Endodermal cell (in vitro differentiated cells): ENCODE data around the gene PPFIA4. TPM values are rescaled to one million over a fixed set of nuclear protein-coding genes. Genes with fewer than 3 reads are reported as not detected.
A peak's percentile ranks its signal among the peaks of the same experiment; 100 is the strongest.

Experiments used
- DNase-seq: peaks from one replicate; pipeline ENCODE4 v3.0.0-alpha.2; 2017
- H3K27ac ChIP-seq: 2 replicates; pipeline ENCODE4 v1.5.1; 2013; ENCODE audit warnings: mild to moderate bottlenecking, low read depth, low read length, moderate library complexity
- H3K27me3 ChIP-seq: 2 replicates; pipeline ENCODE4 v1.6.1; 2013; ENCODE audit warnings: mild to moderate bottlenecking, low read length, moderate library complexity; ENCODE audit not compliant: insufficient read depth, control insufficient read depth, poor library complexity, severe bottlenecking
- H3K36me3 ChIP-seq: 2 replicates; pipeline ENCODE4 v1.7.0; 2013; ENCODE audit warnings: mild to moderate bottlenecking, low read length, moderate library complexity; ENCODE audit not compliant: control insufficient read depth, insufficient read depth
- H3K4me1 ChIP-seq: one replicate; pipeline ENCODE4 v1.7.0; 2013; ENCODE audit warnings: low read length; ENCODE audit not compliant: control insufficient read depth, insufficient read depth
- H3K4me3 ChIP-seq: 2 replicates; pipeline ENCODE4 v1.5.1; 2013; ENCODE audit warnings: mild to moderate bottlenecking, low read length, moderate library complexity
- H3K9ac ChIP-seq: 2 replicates; pipeline ENCODE4 v1.6.1; 2013; ENCODE audit warnings: mild to moderate bottlenecking, low read length, moderate library complexity; ENCODE audit not compliant: poor library complexity, severe bottlenecking; ENCODE audit errors: extremely low read depth
- H3K9me3 ChIP-seq: 2 replicates; pipeline ENCODE4 v1.6.1; 2013; ENCODE audit warnings: mild to moderate bottlenecking, low read length, moderate library complexity; ENCODE audit not compliant: control insufficient read depth
- H3K27ac Mint-ChIP-seq: 2 replicates; pipeline ENCODE4 v1.8.0; 2020; ENCODE audit warnings: mixed read lengths
- H3K27me3 Mint-ChIP-seq: 2 replicates; pipeline ENCODE4 v1.8.0; 2021; ENCODE audit warnings: mild to moderate bottlenecking, mixed read lengths; ENCODE audit not compliant: insufficient read depth
- H3K36me3 Mint-ChIP-seq: 2 replicates; pipeline ENCODE4 v1.8.0; 2020; ENCODE audit warnings: low read depth, mixed read lengths
- H3K4me1 Mint-ChIP-seq: 2 replicates; pipeline ENCODE4 v1.8.0; 2020; ENCODE audit warnings: mixed read lengths
- H3K4me3 Mint-ChIP-seq: 2 replicates; pipeline ENCODE4 v1.8.0; 2020; ENCODE audit warnings: mild to moderate bottlenecking, moderate library complexity, mixed read lengths
- H3K9me3 Mint-ChIP-seq: 2 replicates; pipeline ENCODE4 v1.8.0; 2020; ENCODE audit warnings: mild to moderate bottlenecking, mixed read lengths
- CTCF ChIP-seq: fragments of 200-600 bp; sonication (generic); conservative IDR thresholded peaks from 2 replicates; pipeline ENCODE4 v1.5.0; 2021; ENCODE audit warnings: antibody characterized with exemption, mild to moderate bottlenecking
- WGBS, 2 experiments: methylation state at CpG; one replicate each; pipeline versions ENCODE4 v1.1.5 to v1.1.7; 2013; ENCODE audit warnings: missing lambda C conversion rate in 2 of 2, mixed read lengths in 1 of 2; ENCODE audit not compliant: insufficient coverage in 1 of 2, insufficient read length in 1 of 2; 5-methylcytosine and 5-hydroxymethylcytosine counted together
- total RNA-seq, 2 donors: library from RNA; stranded (reverse); fragmentation: NEBNext Ultra II Directional in 1 of 2; extraction: Animal tissue kit (Norgen Biotek cat#: 25700) in 1 of 2; gene quantifications; 2 replicates in 1 of 2; 3 replicates in 1 of 2; pipeline ENCODE4 v1.2.1, GENCODE V29; 2021

PPFIA4 gene
- total RNA-seq, 2 donors from 2014 or later: 8.4 to 12.1 TPM

- Mint-ChIP-seq H3K4me1 (peaks cover under 1% of the 10 kb centered on the region), H3K27me3 (peaks cover 15% of the 10 kb centered on the region), H3K36me3 (no peaks in the 10 kb centered on the region), H3K27ac (no peak overlapping the region), H3K9me3 (no peaks in the 10 kb centered on the region), H3K4me3 (no peak overlapping the region)
- no peak for TF ChIP-seq CTCF
- Histone ChIP-seq H3K9ac (no peak overlapping the region), H3K36me3 (no peaks in the 10 kb centered on the region), H3K9me3 (no peaks in the 10 kb centered on the region), H3K27me3 (peaks cover 25% of the 10 kb centered on the region), H3K4me3 (no peak overlapping the region), H3K27ac (no peak overlapping the region), H3K4me1 (no peaks in the 10 kb centered on the region)
- DNase-seq: no peak
- 92 to 100% methylated on average over 2 to 3 of the region's 3 CpGs for WGBS, 2 experiments
Measured at GRCh38 chr1:202994756-202995155, 31.5 kb upstream of the PPFIA4 start.

- peaks cover 9% of the 10 kb centered on the region for H3K4me1 Mint-ChIP-seq
- no peaks in the 10 kb centered on the region for H3K9me3 ChIP-seq
- peaks cover 3% of the 10 kb centered on the region for H3K9me3 Mint-ChIP-seq
- H3K36me3 ChIP-seq: no peaks in the 10 kb centered on the region
- H3K4me1 ChIP-seq: no peaks in the 10 kb centered on the region
- H3K27ac Mint-ChIP-seq: no peak overlapping the region
- H3K4me3 ChIP-seq: no peak overlapping the region
- DNase-seq: peak; percentile 78
- H3K9ac ChIP-seq: no peak overlapping the region
- peaks cover 13% of the 10 kb centered on the region for H3K27me3 Mint-ChIP-seq
- peaks cover 25% of the 10 kb centered on the region for H3K27me3 ChIP-seq
- 73 to 78% methylated on average over 14 of the region's 14 CpGs for WGBS, 2 experiments
- no peaks in the 10 kb centered on the region for H3K36me3 Mint-ChIP-seq
- no peak overlapping the region for H3K4me3 Mint-ChIP-seq
- no peak overlapping the region for H3K27ac ChIP-seq
- TF ChIP-seq CTCF: peak; percentile 91
Measured at GRCh38 chr1:202998836-202999750, 27.2 kb upstream of the PPFIA4 start.

GRCh38 chr1:203000217-203000944, 25.9 kb upstream of the PPFIA4 start:
- no peak for DNase-seq
- H3K4me1 ChIP-seq: no peaks in the 10 kb centered on the region
- no peak overlapping the region for H3K4me3 ChIP-seq
- H3K27ac ChIP-seq: no peak overlapping the region
- H3K27me3 Mint-ChIP-seq: peaks cover 13% of the 10 kb centered on the region
- no peaks in the 10 kb centered on the region for H3K36me3 ChIP-seq
- H3K36me3 Mint-ChIP-seq: no peaks in the 10 kb centered on the region
- H3K27ac Mint-ChIP-seq: no peak overlapping the region
- peaks cover 12% of the 10 kb centered on the region for H3K4me1 Mint-ChIP-seq
- no peak overlapping the region for H3K9ac ChIP-seq
- no peak for TF ChIP-seq CTCF
- H3K4me3 Mint-ChIP-seq: no peak overlapping the region
- 92 to 98% methylated on average over 2 to 3 of the region's 3 CpGs for WGBS, 2 experiments
- peaks cover 3% of the 10 kb centered on the region for H3K9me3 Mint-ChIP-seq
- no peaks in the 10 kb centered on the region for H3K9me3 ChIP-seq
- H3K27me3 ChIP-seq: peaks cover 25% of the 10 kb centered on the region
